ENCODE data around the gene BPIFB2. TPM values are rescaled to one million over a fixed set of nuclear protein-coding genes. Genes with fewer than 3 reads are reported as not detected.
A peak's percentile ranks its signal among the peaks of the same experiment; 100 is the strongest.
"Not testable (repeated sequence)": the region's sequence is repeated elsewhere in the genome, so short reads cannot be mapped to it uniquely, and the experiment has no call there.

BPIFB2 gene
- total and polyA plus RNA-seq, 5 experiments from 2014 or later = not detected

DNA sequence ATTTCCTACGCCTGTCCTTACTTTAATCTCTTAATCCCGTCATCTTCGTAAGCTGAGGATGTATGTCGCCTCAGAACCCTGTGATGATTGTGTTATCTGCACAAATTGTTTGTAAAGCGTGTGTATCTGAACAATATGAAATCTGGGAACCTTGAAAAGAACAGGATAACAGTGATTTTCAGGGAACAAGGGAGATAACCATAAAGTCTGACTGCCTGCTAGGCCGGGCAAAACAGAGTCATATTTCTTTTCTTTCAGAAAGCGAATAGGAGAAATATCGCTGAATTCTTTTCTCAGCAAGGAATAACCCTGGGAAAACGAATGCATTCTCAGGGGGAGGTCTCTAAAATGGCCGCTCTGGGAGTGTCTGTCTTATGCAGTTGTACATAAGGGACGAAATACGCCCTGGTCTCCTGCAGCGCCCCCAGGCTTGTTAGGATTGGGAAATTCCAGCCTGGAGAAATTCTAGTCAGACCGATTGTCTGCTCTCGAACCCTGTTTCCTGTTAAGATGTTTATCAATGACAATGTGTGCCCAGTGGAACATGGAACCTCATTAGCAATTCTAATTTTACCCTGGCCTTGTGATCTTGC is 37.7 kb downstream of the BPIFB2 start:
- H3K4me1 Mint-ChIP-seq, H3K27ac Mint-ChIP-seq, ATAC-seq, H3K4me3 Mint-ChIP-seq, DNase-seq, POLR2A ChIA-PET, H3K27me3 Mint-ChIP-seq: not testable (repeated sequence)
- peaks cover 0 to 13% (median 12%) of the 10 kb centered on the region in 3 donors for H3K36me3 Mint-ChIP-seq
- H3K9me3 Mint-ChIP-seq = peaks cover 6 to 22% (median 17%) of the 10 kb centered on the region in 9 donors

DNA sequence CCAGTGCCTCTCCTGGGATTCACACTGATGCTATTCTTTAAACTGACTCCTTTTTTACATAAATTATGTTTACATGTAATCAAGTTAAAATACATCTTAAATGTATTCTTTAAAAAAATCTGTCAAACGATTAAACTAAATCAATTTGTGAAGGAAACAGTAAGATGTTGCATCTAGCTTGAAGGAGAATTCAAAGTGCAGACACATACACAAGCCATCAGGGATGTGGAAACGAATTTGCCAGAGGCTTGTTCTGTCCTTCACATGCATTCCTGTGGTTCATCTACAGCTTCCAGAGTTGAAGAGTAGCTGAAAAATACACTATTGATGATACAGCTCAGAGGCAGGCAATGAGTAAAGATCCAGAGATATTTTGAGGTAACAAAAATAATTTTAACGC is 38.9 kb downstream of the BPIFB2 start:
- no peak overlapping the region for H3K27ac Mint-ChIP-seq
- H3K27me3 Mint-ChIP-seq = no peaks in the 10 kb centered on the region
- ATAC-seq (no peak), DNase-seq (no peak)
- H3K4me3 Mint-ChIP-seq = no peak overlapping the region
- POLR2A ChIA-PET = no interaction called here
- H3K36me3 Mint-ChIP-seq = peaks cover 0 to 13% (median 12%) of the 10 kb centered on the region in 3 donors
- peaks cover 6 to 22% (median 17%) of the 10 kb centered on the region in 9 donors for H3K9me3 Mint-ChIP-seq
- peaks cover 0 to 6% (median 2%) of the 10 kb centered on the region in 4 donors for H3K4me1 Mint-ChIP-seq

DNA sequence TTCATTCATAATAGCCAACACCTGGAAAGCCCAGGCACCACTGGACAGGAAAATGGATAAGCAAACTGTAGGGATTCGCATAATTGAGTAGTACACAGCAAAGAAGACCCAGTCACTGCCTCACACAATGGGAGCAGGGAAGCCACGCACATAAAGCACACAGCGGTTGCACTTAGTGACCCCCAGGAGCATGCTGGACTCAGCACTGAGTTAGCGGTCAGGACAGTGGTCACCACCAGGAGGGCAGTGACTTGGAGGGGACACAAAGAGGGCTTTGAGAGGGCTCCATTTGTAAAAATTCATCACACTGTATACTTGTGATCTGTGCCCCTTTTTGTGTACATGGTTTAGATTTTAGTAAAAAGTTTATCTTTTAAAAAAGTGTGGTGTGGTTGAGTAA is 43.8 kb downstream of the BPIFB2 start:
- peaks cover 0 to 11% (median 5%) of the 10 kb centered on the region in 4 donors for H3K4me1 Mint-ChIP-seq
- H3K9me3 Mint-ChIP-seq = peaks cover 0 to 5% (median 3%) of the 10 kb centered on the region in 9 donors
- POLR2A ChIA-PET = no interaction called here
- peaks cover 0 to 4% (median 0%) of the 10 kb centered on the region in 3 donors for H3K36me3 Mint-ChIP-seq
- no peak for ATAC-seq
- peak overlapping the region in 4 of 10 donors; percentile 15 to 85 (median 42) for H3K27ac Mint-ChIP-seq
- no peak for DNase-seq
- H3K27me3 Mint-ChIP-seq = no peaks in the 10 kb centered on the region
- no peak overlapping the region for H3K4me3 Mint-ChIP-seq

DNA sequence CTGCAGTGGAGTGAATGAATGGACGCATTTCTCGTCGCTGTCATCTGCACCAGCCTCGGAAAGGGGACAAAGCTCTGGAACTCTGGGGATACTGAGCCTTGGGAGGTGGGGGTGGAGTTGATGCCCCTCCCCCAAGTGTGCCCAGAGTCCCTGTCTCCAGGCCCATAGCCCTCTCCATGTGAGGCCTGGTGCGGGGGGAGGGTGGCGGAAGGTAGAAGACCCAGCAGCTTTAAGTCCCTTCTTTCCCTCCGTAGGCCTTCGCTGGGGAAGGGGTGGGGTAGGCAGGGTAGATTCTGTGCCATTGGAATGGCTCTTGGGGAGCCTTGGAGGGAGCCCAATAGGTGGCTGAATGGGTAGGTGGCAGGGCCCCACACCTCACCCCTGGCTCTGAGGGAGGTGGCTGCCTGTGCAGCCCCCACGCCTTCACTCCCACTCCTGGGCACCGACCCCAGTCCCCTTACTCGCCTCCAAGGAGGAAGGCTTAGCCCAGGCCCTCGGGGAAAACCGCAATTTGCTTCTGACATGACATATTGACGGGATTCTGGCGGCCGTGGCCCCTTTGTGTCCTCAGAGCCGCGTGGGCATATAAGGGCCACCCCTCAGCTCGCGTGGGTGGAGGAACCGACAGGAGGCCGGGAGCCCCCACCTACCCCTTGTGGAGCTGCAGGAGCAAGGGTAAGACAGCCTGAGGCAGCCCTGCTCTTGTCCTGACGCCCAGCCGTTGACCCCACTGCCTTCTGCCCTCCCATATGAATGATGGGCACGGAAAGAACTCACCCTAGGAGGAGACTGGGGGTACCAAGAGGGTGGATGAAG is 46.0 kb downstream of the BPIFB2 start, which contains the start of gene BPIFB3:
Gene BPIFB3, plus strand, starts transcription at position 613 of the 816 bp plus-strand sequence. CDS start 1,533 bp downstream, outside the sequence.
- peaks cover 0 to 3% (median 0%) of the 10 kb centered on the region in 9 donors for H3K9me3 Mint-ChIP-seq
- no peak within 1 kb of the TSS for H3K4me3 Mint-ChIP-seq
- H3K4me1 Mint-ChIP-seq = peaks cover 0 to 15% (median 7%) of the 10 kb centered on the region in 4 donors
- no peak for DNase-seq
- no peak for ATAC-seq
- POLR2A ChIA-PET = no interaction called here
- no peaks in the 10 kb centered on the region for H3K27me3 Mint-ChIP-seq
- H3K36me3 Mint-ChIP-seq = no peaks in the 10 kb centered on the region
- peak within 1 kb of the TSS in 3 of 10 donors; percentile 34 to 57 (median 55) for H3K27ac Mint-ChIP-seq

DNA sequence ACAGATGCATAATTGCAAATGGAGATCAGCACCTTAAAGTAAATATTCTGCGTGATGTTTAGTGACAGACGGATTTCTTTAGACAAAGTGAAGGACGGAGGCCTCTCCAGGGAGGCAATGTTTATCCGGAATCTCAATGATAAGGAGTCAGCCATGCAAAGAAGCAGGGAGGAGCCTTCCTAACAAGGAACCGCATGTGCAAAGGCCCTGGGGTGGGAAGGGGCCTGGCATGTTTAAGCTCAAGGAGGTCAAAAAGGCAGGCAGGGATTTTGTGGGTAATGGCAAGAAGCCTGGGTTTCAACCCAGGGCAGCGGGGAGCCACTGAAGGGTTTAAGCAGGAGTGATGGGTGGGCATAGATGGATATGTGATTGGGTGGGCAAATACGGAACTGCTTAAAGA is 46.9 kb downstream of the BPIFB2 start:
- peak overlapping the region in 2 of 10 donors; percentile 34 to 57 for H3K27ac Mint-ChIP-seq
- no peak for DNase-seq
- peaks cover 0 to 15% (median 7%) of the 10 kb centered on the region in 4 donors for H3K4me1 Mint-ChIP-seq
- no peak for ATAC-seq
- no peaks in the 10 kb centered on the region for H3K9me3 Mint-ChIP-seq
- H3K36me3 Mint-ChIP-seq = no peaks in the 10 kb centered on the region
- H3K27me3 Mint-ChIP-seq = no peaks in the 10 kb centered on the region
- POLR2A ChIA-PET = no interaction called here
- no peak overlapping the region for H3K4me3 Mint-ChIP-seq

DNA sequence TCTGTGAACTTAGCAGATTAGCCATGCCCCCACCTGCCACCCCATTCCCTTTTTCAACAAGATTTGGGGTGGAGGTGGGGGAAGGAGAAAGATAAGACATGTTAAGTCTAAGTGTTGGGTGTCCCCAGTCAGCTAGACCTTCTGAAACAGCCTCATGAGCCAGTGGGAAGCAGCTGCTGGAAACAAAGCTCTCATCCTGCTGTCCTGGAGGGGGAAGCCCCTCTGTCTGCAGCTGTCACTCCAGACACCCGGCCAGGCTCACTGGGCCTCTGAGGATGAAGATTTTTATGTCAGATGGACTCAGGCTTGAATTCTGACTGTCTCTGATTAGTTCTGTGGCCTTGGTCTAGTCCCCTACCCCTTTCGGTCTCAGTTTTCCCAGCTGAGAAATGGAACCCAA is 47.3 kb downstream of the BPIFB2 start:
- H3K9me3 Mint-ChIP-seq = no peaks in the 10 kb centered on the region
- H3K27me3 Mint-ChIP-seq = no peaks in the 10 kb centered on the region
- no peaks in the 10 kb centered on the region for H3K36me3 Mint-ChIP-seq
- DNase-seq = no peak
- peak overlapping the region in 1 of 10 donors; percentile 32 for H3K27ac Mint-ChIP-seq
- no peak for ATAC-seq
- peaks cover 0 to 15% (median 7%) of the 10 kb centered on the region in 4 donors for H3K4me1 Mint-ChIP-seq
- POLR2A ChIA-PET = no interaction called here
- H3K4me3 Mint-ChIP-seq = no peak overlapping the region

DNA sequence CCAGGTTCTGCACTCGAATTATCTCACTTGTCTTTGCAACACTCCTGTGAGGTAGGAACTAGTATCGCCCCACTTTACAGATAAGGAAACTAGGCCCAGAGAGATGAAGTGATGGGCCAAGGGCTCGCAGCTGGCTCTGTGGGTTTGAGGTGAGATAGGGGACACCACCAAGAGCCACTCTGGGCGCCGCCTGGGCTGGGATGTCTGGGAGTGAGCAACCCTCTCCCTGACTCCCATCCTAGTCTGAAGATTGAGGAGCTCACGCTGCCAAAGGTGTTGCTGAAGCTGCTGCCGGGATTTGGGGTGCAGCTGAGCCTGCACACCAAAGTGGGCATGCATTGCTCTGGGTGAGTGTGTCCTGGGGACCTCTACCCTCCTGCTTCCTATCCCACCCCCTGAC is 51.6 kb downstream of the BPIFB2 start:
- DNase-seq = no peak
- no peak overlapping the region for H3K4me3 Mint-ChIP-seq
- POLR2A ChIA-PET = no interaction called here

DNA sequence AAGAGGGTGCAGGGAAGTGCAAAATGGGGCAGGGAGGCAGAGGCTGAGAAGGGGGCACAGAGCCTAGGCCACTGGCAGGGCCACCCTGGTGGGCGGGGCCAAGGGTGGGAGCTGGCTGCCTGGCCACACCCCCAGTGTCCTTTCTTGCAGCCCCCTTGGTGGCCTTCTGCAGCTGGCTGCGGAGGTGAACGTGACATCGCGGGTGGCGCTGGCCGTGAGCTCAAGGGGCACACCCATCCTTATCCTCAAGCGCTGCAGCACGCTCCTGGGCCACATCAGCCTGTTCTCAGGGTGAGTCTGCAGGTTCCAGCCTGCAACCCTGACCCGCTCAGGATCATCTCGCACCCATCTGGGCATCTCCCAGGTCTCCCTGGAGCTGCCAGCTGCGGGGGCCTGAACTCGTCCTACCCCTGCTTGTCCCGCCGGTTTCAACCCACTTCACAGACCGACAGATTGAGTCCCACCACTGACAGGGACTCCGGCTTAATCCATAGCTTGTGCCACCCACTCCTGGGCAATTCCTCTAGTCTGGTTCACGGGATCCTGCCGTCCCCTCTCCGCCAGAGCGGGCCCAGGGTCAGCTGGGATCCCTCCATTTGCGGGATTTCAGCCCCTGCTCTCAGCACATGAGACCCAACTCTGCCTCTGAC is 52.4 kb downstream of the BPIFB2 start:
- no peak for DNase-seq
- POLR2A ChIA-PET = no interaction called here
- no peak overlapping the region for H3K4me3 Mint-ChIP-seq
- ATAC-seq = no peak
- no peaks in the 10 kb centered on the region for H3K9me3 Mint-ChIP-seq
- H3K27ac Mint-ChIP-seq = peak overlapping the region in 1 of 10 donors; percentile 63
- H3K27me3 Mint-ChIP-seq = no peaks in the 10 kb centered on the region
- H3K4me1 Mint-ChIP-seq = peaks cover 0 to 8% (median 3%) of the 10 kb centered on the region in 4 donors
- no peaks in the 10 kb centered on the region for H3K36me3 Mint-ChIP-seq

More for the DNA sequence above, 51.6 kb downstream of the BPIFB2 start:
- no peaks in the 10 kb centered on the region for H3K9me3 Mint-ChIP-seq
- peak overlapping the region in 1 of 10 donors; percentile 63 for H3K27ac Mint-ChIP-seq
- no peak for ATAC-seq
- no peaks in the 10 kb centered on the region for H3K27me3 Mint-ChIP-seq
- peaks cover 0 to 9% (median 5%) of the 10 kb centered on the region in 4 donors for H3K4me1 Mint-ChIP-seq
- no peaks in the 10 kb centered on the region for H3K36me3 Mint-ChIP-seq

DNA sequence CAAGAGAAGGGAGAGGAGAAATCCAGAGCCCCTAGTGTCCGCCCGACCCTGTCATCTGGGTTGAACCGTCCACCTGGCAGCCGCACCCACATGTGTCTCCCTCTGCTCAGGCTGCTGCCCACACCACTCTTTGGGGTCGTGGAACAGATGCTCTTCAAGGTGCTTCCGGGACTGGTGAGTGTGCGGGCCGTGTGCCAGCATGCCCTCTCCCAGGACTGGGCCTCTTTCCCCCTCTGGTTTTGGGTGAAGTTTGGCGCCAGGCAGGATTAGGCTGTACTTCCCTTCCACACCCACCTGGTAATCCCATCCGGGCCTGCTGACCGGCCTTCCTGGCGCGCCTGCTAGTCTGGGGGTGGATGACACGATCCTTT is 54.1 kb downstream of the BPIFB2 start:
- no peak overlapping the region for H3K4me3 Mint-ChIP-seq

DNA sequence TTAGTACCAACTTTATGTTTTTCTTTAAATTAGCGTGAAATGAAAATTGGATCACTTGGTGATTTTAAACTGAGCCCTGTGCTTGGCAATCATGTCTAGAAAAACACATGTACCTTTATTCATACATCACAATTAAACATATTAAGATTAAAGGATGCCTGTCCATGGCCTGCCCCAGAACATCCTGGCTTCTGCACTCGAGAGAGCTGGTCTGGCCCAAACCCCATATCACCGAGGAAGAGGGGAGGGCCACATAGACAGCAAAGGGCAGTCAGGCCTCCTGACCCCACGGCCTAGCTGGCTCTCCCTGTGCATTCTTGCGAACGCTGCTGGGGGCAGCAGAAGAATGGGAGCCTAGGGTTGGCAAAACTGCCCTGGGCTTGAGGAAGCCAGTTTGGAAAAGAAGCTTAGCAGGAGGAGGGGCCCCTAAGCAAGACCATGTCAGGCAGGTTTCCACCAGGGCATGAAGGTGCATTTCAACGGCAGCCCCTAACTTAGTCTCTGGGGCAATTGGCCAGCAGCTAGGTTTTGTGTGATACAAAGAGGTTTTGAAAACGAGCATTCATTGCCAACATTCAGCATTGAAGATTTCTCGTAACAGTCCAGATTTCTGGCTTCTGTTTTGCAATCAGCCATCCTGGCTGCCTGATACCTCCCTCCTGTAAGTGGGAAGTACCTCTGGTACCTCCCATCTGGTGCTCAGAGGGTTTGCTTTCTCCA is 54.8 kb downstream of the BPIFB2 start:
- no peaks in the 10 kb centered on the region for H3K9me3 Mint-ChIP-seq
- ATAC-seq (no peak), DNase-seq (no peak)
- POLR2A ChIA-PET = no interaction called here
- no peak overlapping the region for H3K4me3 Mint-ChIP-seq
- no peaks in the 10 kb centered on the region for H3K27me3 Mint-ChIP-seq
- H3K36me3 Mint-ChIP-seq = no peaks in the 10 kb centered on the region
- H3K4me1 Mint-ChIP-seq = peaks cover 0 to 5% (median 3%) of the 10 kb centered on the region in 4 donors
- peak overlapping the region in 1 of 10 donors; percentile 41 for H3K27ac Mint-ChIP-seq

More for the DNA sequence above, 54.1 kb downstream of the BPIFB2 start:
- Mint-ChIP-seq H3K9me3 (no peaks in the 10 kb centered on the region), H3K27ac (no peak overlapping the region), H3K27me3 (no peaks in the 10 kb centered on the region), H3K36me3 (no peaks in the 10 kb centered on the region), H3K4me1 (peaks cover 0 to 4% (median 3%) of the 10 kb centered on the region in 4 donors)
- DNase-seq (no peak), ATAC-seq (no peak)
- POLR2A ChIA-PET = no interaction called here

DNA sequence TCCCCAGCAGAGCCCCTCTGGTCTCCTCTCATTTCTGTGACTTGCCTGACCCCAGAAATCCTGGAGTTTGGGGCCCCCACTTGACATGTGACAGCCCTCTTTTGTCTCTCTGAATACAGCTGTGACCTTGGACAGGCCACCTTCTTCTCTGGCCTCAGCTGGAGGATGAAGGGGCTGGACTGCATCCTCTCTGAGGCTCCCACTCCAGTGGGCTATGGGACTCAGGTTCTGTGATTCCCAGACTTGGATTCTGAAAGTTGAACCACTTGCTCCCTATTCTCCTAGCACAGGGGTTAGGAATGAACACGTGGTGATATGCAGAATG is 55.3 kb downstream of the BPIFB2 start:
- no peaks in the 10 kb centered on the region for H3K36me3 Mint-ChIP-seq
- H3K27ac Mint-ChIP-seq = peak overlapping the region in 1 of 10 donors; percentile 41
- POLR2A ChIA-PET = no interaction called here
- no peak for ATAC-seq
- H3K9me3 Mint-ChIP-seq = no peaks in the 10 kb centered on the region
- no peaks in the 10 kb centered on the region for H3K27me3 Mint-ChIP-seq
- H3K4me3 Mint-ChIP-seq = no peak overlapping the region
- no peak for DNase-seq
- peaks cover 1 to 4% (median 3%) of the 10 kb centered on the region in 4 donors for H3K4me1 Mint-ChIP-seq

DNA sequence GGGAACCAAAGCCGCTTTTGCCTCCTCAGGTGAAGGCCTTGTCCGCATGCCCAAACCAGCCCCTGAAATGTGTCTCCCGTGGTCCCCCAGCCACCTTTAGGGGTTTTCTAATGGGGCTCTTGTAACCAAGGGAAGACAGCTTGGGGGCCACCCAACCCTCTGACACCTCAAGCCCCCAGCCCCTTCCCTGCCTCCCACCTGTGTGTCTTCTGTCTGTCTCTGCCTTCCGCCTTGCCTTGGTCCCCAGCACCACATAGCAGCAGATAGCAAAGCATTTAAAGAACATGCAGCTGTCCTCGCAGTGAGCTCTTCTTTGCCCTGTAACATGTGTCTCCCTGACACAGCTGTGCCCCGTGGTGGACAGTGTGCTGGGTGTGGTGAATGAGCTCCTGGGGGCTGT is 55.8 kb downstream of the BPIFB2 start:
- H3K36me3 Mint-ChIP-seq = no peaks in the 10 kb centered on the region
- DNase-seq (no peak), ATAC-seq (no peak)
- no peaks in the 10 kb centered on the region for H3K27me3 Mint-ChIP-seq
- peaks cover 5 to 7% (median 6%) of the 10 kb centered on the region in 4 donors for H3K4me1 Mint-ChIP-seq
- POLR2A ChIA-PET = no interaction called here
- peak overlapping the region in 3 of 10 donors; percentile 21 to 50 (median 41) for H3K27ac Mint-ChIP-seq
- H3K9me3 Mint-ChIP-seq = no peaks in the 10 kb centered on the region
- no peak overlapping the region for H3K4me3 Mint-ChIP-seq
